Neural crest cell (in vitro differentiated cells): Measurements from ENCODE around the gene MSL2. TPM values are rescaled to one million over a fixed set of nuclear protein-coding genes. Genes with fewer than 3 reads are reported as not detected.

ENCODE experiments used
- DNase-seq: peaks from one replicate; pipeline ENCODE4 v3.0.0; 2021; ENCODE audit warnings: low read depth, mixed read lengths, low spot score
- H3K27ac Mint-ChIP-seq: one replicate; pipeline ENCODE4 v1.8.0; 2021; ENCODE audit warnings: mild to moderate bottlenecking, mixed read lengths; ENCODE audit not compliant: unreplicated experiment
- H3K27me3 Mint-ChIP-seq: 2 replicates; pipeline ENCODE4 v1.8.0; 2021; ENCODE audit warnings: low read depth, mild to moderate bottlenecking, mixed read lengths
- H3K36me3 Mint-ChIP-seq: 2 replicates; pipeline ENCODE4 v1.8.0; 2021; ENCODE audit warnings: low read depth, mild to moderate bottlenecking, mixed read lengths
- H3K4me1 Mint-ChIP-seq: 2 replicates; pipeline ENCODE4 v1.8.0; 2021; ENCODE audit warnings: mixed read lengths
- H3K4me3 Mint-ChIP-seq: one replicate; pipeline ENCODE4 v1.8.0; 2021; ENCODE audit warnings: mild to moderate bottlenecking, mixed read lengths
- H3K9me3 Mint-ChIP-seq: 2 replicates; pipeline ENCODE4 v1.8.0; 2021; ENCODE audit warnings: mixed read lengths
- total RNA-seq: library from RNA; stranded (reverse); gene quantifications from 2 replicates; pipeline ENCODE4 v1.2.1, GENCODE V29; 2021
- TF ChIP-seq, protein P1 (sequence below): fragments of 200-600 bp; sonication (generic); conservative IDR thresholded peaks from 2 replicates; pipeline ENCODE4 v1.5.0; 2021; ENCODE audit warnings: antibody characterized with exemption, mild to moderate bottlenecking

The MSL2 gene
- total RNA-seq, 1 donor from 2014 or later, result 47.4 TPM

DNA sequence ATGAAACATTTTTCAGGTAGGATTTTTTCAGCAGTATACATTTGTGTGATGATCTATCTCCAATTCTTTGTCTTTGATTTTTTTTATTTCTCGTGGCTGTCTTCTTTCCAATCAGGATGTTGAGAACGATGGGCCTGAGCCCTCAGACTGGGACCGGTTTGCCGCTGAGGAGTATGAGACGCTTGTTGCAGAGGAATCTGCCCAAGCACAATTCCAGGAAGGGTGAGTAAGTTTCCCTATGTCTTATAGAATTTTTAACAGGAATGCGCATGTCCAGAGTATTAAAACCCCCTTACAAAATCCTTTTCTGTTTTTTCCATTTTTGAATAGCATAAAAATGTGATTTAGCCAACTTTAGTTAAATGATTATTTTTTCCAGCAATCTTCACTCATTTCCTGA lies 90.0 kb downstream of the MSL2 start:
- H3K4me3 Mint-ChIP-seq, result no peak overlapping the region
- no peak for DNase-seq
- no peaks in the 10 kb centered on the region for H3K27me3 Mint-ChIP-seq
- TF ChIP-seq, protein P1, sequence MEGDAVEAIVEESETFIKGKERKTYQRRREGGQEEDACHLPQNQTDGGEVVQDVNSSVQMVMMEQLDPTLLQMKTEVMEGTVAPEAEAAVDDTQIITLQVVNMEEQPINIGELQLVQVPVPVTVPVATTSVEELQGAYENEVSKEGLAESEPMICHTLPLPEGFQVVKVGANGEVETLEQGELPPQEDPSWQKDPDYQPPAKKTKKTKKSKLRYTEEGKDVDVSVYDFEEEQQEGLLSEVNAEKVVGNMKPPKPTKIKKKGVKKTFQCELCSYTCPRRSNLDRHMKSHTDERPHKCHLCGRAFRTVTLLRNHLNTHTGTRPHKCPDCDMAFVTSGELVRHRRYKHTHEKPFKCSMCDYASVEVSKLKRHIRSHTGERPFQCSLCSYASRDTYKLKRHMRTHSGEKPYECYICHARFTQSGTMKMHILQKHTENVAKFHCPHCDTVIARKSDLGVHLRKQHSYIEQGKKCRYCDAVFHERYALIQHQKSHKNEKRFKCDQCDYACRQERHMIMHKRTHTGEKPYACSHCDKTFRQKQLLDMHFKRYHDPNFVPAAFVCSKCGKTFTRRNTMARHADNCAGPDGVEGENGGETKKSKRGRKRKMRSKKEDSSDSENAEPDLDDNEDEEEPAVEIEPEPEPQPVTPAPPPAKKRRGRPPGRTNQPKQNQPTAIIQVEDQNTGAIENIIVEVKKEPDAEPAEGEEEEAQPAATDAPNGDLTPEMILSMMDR, result no peak
- no peaks in the 10 kb centered on the region for H3K4me1 Mint-ChIP-seq
- H3K9me3 Mint-ChIP-seq, result no peaks in the 10 kb centered on the region
- no peak overlapping the region for H3K27ac Mint-ChIP-seq
- H3K36me3 Mint-ChIP-seq, result peaks cover 11% of the 10 kb centered on the region

DNA sequence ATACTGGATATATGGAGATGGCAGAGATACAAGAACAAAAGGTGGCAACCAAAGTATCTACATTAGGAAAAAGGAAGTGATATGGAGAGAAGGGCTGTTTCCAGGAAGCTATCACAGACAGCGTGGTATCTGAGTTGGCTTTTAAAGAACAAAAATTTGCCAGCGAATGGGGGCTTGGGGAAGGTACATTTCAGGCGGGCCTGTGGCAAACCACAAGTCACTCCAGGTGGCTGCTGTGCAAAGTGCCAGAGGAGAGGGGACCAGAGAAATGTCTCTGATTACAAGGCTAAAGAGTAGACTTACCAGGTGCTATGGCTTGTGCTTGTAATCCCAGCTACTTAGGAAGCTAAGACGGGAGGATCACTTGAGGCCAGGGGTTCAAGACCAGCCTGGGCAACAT lies 91.1 kb downstream of the MSL2 start:
- TF ChIP-seq, protein P1, result no peak
- Mint-ChIP-seq H3K27me3 (no peaks in the 10 kb centered on the region), H3K4me3 (no peak overlapping the region), H3K9me3 (no peaks in the 10 kb centered on the region), H3K4me1 (no peaks in the 10 kb centered on the region), H3K36me3 (peaks cover 14% of the 10 kb centered on the region), H3K27ac (no peak overlapping the region)
- no peak for DNase-seq

Other genes starting within 250 kb of the MSL2 start
- 16.4 and 17.1 TPM in 2 replicates for gene PPP2R3A, start 230.6 kb downstream of the MSL2 start, total RNA-seq
- gene PCCB, start 54.0 kb upstream of the MSL2 start, total RNA-seq, result 49.0 and 50.7 TPM in 2 replicates